ENCODE measurements around the gene SOS1.
A peak's percentile ranks its signal among the peaks of the same experiment; 100 is the strongest.
"Not testable (repeated sequence)": the region's sequence is repeated elsewhere in the genome, so short reads cannot be mapped to it uniquely, and the experiment has no call there.

The SOS1 gene

DNA sequence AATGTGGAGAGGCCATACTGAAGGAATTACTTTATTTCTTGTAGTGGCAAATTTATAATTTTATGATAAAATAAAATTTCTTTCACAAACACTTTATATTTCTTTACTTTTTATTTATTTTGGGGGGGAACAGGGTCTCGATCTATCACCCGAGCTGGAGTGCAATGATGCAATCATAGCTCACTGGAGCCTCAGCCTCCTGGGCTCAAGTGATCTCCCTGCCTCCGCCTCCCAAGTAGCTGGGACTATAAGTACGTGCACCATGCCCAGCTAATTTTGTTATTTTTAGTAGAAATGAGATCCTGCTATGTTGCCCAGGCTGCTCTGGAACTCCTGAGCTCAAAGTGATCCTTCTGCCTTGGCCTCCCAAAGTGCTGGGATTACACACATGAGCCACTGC lies 59.6 kb downstream of the SOS1 start:
- no peak overlapping the region for H3K4me3 ChIP-seq (ENCODE audit: low read depth, low read length)
- DNase-seq (ENCODE audit: low read depth), result no peak
- no peak for TF ChIP-seq CTCF (IDR thresholded peaks at IDR 0.05; ENCODE audit: low read depth, low read length, missing control alignments)

GRCh38 chr2:39059366-39059952 lies 61.4 kb downstream of the SOS1 start:
- DNase-seq (ENCODE audit: low read depth), result peak; percentile 27
- peak; percentile 42 for TF ChIP-seq CTCF (IDR thresholded peaks at IDR 0.05; ENCODE audit: low read depth, low read length, missing control alignments)
- H3K4me3 ChIP-seq (ENCODE audit: low read depth, low read length), result no peak overlapping the region

- DNase-seq (ENCODE audit: low read depth), result no peak
- H3K4me3 ChIP-seq (ENCODE audit: low read depth, low read length), result no peak overlapping the region
- TF ChIP-seq CTCF (IDR thresholded peaks at IDR 0.05; ENCODE audit: low read depth, low read length, missing control alignments), result no peak
These were observed 62.8 kb downstream of the SOS1 start for GRCh38 chr2:39058101-39058500.

DNA sequence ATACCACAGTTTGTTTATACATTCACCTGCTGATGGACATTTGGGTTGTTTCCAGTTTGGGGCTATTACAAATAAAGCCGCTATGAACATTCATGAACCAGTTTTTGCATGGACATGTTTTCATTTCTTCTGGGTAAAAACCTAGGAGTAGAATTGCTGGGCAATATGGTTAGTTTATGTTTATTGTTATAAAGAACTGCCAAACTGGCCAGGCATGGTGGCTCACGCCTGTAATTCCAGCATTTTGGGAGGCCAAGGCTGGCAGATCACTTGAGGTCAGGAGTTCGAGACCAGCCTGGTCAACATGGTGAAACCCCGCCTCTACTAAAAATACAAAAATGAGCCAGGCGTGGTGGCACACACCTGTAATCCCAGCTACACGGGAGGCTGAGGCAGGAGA lies 68.2 kb downstream of the SOS1 start:
- not testable (repeated sequence) for H3K4me3 ChIP-seq (ENCODE audit: low read depth, low read length); DNase-seq (ENCODE audit: low read depth)

GRCh38 chr2:39050109-39050508 lies 70.7 kb downstream of the SOS1 start:
- no peak overlapping the region for H3K4me3 ChIP-seq (ENCODE audit: low read depth, low read length)
- DNase-seq (ENCODE audit: low read depth), result no peak
- TF ChIP-seq CTCF (IDR thresholded peaks at IDR 0.05; ENCODE audit: low read depth, low read length, missing control alignments), result no peak

GRCh38 chr2:39039072-39039471 lies 81.8 kb downstream of the SOS1 start:
- no peak for TF ChIP-seq CTCF (IDR thresholded peaks at IDR 0.05; ENCODE audit: low read depth, low read length, missing control alignments)
- DNase-seq (ENCODE audit: low read depth), result no peak
- H3K4me3 ChIP-seq (ENCODE audit: low read depth, low read length), result no peak overlapping the region

- H3K4me3 ChIP-seq (ENCODE audit: low read depth, low read length), result no peak overlapping the region
- DNase-seq (ENCODE audit: low read depth), result no peak
- no peak for TF ChIP-seq CTCF (IDR thresholded peaks at IDR 0.05; ENCODE audit: low read depth, low read length, missing control alignments)
These were observed 86.9 kb downstream of the SOS1 start for GRCh38 chr2:39033980-39034379.
